Measurements from ENCODE around the gene MRPS18C. TPM values are rescaled to one million over a fixed set of nuclear protein-coding genes. Genes with fewer than 3 reads are reported as not detected.
"Not testable (repeated sequence)": the region's sequence is repeated elsewhere in the genome, so short reads cannot be mapped to it uniquely, and the experiment has no call there.

MRPS18C gene
- total and polyA plus RNA-seq, 2 donors (not counting 3 experiments of a cell fraction or from before 2014, with no cell fraction given) = 22.2 to 64.8 TPM

DNA sequence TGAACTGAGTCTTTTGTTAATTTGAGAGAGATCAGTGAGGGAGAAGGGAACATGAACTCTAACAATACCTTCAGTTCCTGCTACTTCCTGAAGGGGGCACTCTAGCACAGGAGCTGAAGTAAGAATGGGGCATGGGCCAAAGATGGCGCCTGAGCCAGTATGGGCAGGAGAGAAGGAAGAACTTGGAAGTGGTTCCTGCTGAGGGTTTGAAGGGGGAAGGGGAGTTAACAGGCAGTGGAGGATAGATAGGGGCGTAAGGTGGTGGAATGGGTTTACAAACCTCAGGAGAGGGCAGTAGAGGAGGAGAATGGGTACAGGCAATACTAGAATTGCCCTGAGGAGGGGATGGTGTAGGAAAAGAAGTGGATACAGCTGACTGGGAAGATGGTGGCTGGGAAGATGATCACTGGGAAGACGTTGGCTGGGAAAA is 53.3 kb downstream of the MRPS18C start:
- H3K9ac ChIP-seq (replicated peaks; ENCODE audit: extremely low read depth, insufficient read depth, low read length); dilution Hi-C loops (cut with MboI; ENCODE audit: extremely low pct_ligation_motif_present, low sequenced_read_pairs); H3K36me3 ChIP-seq (ENCODE audit: control insufficient read depth in 2 of 2, extremely low read depth in 1 of 2, insufficient read depth in 2 of 2, low read length in 2 of 2); H3K79me2 ChIP-seq (ENCODE audit: control insufficient read depth, insufficient read depth, low read length); H3K4me1 ChIP-seq (ENCODE audit: control insufficient read depth, extremely low read depth, insufficient read depth, low read length); H3K27ac ChIP-seq (ENCODE audit: insufficient read depth, low read depth, low read length); BruUV-seq (replicated peaks); H3K4me2 ChIP-seq (ENCODE audit: insufficient read depth, low read length); H3K4me3 ChIP-seq (replicated peaks in 1 of 3; ENCODE audit: insufficient read depth in 1 of 3, low read depth in 1 of 3, low read length in 3 of 3); H3K27me3 ChIP-seq (ENCODE audit: control insufficient read depth in 2 of 2, insufficient read depth in 2 of 2, low read length in 2 of 2); H3K9me1 ChIP-seq (replicated peaks; ENCODE audit: control insufficient read depth, extremely low read depth, insufficient read depth, low read length); H4K20me1 ChIP-seq (replicated peaks; ENCODE audit: control insufficient read depth, extremely low read depth, insufficient read depth, low read length); H3K9me3 ChIP-seq (replicated peaks; ENCODE audit: control insufficient read depth, insufficient read depth, low read length): not testable (repeated sequence)
- CTCF ChIA-PET = interaction anchor here (0.6 to 5.5 kb wide), 14 partner anchors 11 to 1019 kb away, joined by 3 to 81 read pairs (median 4); partner anchors contain the start of genes COQ2 and GPAT3
- FAIRE-seq = peak; percentile 63
- peak overlapping the region; percentile 97 for H2AFZ ChIP-seq (ENCODE audit: low read depth, low read length)
- TF ChIP-seq, protein P1, sequence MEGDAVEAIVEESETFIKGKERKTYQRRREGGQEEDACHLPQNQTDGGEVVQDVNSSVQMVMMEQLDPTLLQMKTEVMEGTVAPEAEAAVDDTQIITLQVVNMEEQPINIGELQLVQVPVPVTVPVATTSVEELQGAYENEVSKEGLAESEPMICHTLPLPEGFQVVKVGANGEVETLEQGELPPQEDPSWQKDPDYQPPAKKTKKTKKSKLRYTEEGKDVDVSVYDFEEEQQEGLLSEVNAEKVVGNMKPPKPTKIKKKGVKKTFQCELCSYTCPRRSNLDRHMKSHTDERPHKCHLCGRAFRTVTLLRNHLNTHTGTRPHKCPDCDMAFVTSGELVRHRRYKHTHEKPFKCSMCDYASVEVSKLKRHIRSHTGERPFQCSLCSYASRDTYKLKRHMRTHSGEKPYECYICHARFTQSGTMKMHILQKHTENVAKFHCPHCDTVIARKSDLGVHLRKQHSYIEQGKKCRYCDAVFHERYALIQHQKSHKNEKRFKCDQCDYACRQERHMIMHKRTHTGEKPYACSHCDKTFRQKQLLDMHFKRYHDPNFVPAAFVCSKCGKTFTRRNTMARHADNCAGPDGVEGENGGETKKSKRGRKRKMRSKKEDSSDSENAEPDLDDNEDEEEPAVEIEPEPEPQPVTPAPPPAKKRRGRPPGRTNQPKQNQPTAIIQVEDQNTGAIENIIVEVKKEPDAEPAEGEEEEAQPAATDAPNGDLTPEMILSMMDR (IDR thresholded peaks at IDR 0.05; ENCODE audit: extremely low read depth in 1 of 2, insufficient read depth in 1 of 2, low read depth in 1 of 2, low read length in 2 of 2) = peak; percentile 54 to 58
- intact Hi-C loops (cut with micrococcal nuclease) = loop anchor here (1.0 to 10.0 kb wide), 3 partner anchors 131 to 996 kb away; no protein-coding TSS in a partner anchor
- POLR2A ChIA-PET = interaction anchor here (0.6 kb wide), 1 partner anchor 121 kb away, joined by 3 read pairs; no protein-coding TSS in a partner anchor
- DNase-seq (ENCODE audit: low read depth, low spot score) = peak; percentile 43

DNA sequence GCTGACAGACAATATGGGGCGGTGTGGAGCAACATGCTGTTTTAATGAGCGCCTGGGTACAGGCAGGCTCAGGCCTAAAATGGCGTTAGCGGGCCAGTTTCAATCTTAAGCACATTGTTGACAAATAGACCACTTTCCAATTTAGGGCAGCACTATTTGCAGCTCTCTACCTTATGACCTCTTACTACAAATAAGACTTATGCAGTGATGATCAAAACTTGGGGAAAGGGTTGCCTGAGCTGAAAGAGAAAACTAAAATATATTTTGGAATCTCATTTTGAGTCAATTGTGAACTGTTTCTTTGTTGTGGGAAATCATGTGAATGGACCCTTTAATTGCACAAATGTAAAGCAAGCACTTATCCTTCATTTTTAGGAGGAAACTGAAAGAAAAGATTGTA is 54.6 kb downstream of the MRPS18C start:
- POLR2A ChIA-PET = no interaction called here
- H2AFZ ChIP-seq (ENCODE audit: low read depth, low read length) = no peak overlapping the region
- no peaks in the 10 kb centered on the region for H3K36me3 ChIP-seq (ENCODE audit: control insufficient read depth in 2 of 2, extremely low read depth in 1 of 2, insufficient read depth in 2 of 2, low read length in 2 of 2)
- CTCF ChIA-PET = interaction anchor here (1.2 to 5.5 kb wide), 3 partner anchors 28 to 135 kb away, joined by 3 to 81 read pairs (median 14); no protein-coding TSS in a partner anchor
- H3K4me3 ChIP-seq (replicated peaks in 1 of 3; ENCODE audit: insufficient read depth in 1 of 3, low read depth in 1 of 3, low read length in 3 of 3) = no peak overlapping the region
- TF ChIP-seq, protein P2, sequence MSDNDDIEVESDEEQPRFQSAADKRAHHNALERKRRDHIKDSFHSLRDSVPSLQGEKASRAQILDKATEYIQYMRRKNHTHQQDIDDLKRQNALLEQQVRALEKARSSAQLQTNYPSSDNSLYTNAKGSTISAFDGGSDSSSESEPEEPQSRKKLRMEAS (IDR thresholded peaks at IDR 0.05; ENCODE audit: insufficient read depth, insufficient read length) = no peak
- TF ChIP-seq FOS (IDR thresholded peaks at IDR 0.05; ENCODE audit: borderline replicate concordance, insufficient read depth, low read length) = no peak
- TF ChIP-seq, protein P1 (IDR thresholded peaks at IDR 0.05; ENCODE audit: extremely low read depth in 1 of 2, insufficient read depth in 1 of 2, low read depth in 1 of 2, low read length in 2 of 2) = no peak
- no peak for TF ChIP-seq POLR2AphosphoS5 (IDR thresholded peaks at IDR 0.05; ENCODE audit: insufficient read depth, low read depth, low read length)
- TF ChIP-seq GATA2 (IDR thresholded peaks at IDR 0.05; ENCODE audit: insufficient read depth, insufficient read length, low read depth, low read length) = no peak
- TF ChIP-seq POLR2A (IDR thresholded peaks at IDR 0.05; ENCODE audit: low read depth, low read length) = no peak
- no peak for TF ChIP-seq MYC (IDR thresholded peaks at IDR 0.05; ENCODE audit: low read depth, low read length)
- no peak for TF ChIP-seq JUN (IDR thresholded peaks at IDR 0.05; ENCODE audit: borderline replicate concordance, insufficient read depth, insufficient read length, low read depth)
- no peak for TF ChIP-seq EZH2 (IDR thresholded peaks at IDR 0.05; ENCODE audit: borderline replicate concordance, low read depth, low read length, severe bottlenecking)
- no peak overlapping the region for H3K4me2 ChIP-seq (ENCODE audit: insufficient read depth, low read length)
- H3K9me3 ChIP-seq (replicated peaks; ENCODE audit: control insufficient read depth, insufficient read depth, low read length) = no peaks in the 10 kb centered on the region
- H3K27ac ChIP-seq (ENCODE audit: insufficient read depth, low read depth, low read length) = no peak overlapping the region
- FAIRE-seq (no peak), DNase-seq (ENCODE audit: low read depth, low spot score) (no peak)
- intact Hi-C loops (cut with micrococcal nuclease) = no loop called here
- H3K9ac ChIP-seq (replicated peaks; ENCODE audit: extremely low read depth, insufficient read depth, low read length) = no peak overlapping the region
- dilution Hi-C loops (cut with MboI; ENCODE audit: extremely low pct_ligation_motif_present, low sequenced_read_pairs) = no loop called here
- no peaks in the 10 kb centered on the region for H3K4me1 ChIP-seq (ENCODE audit: control insufficient read depth, extremely low read depth, insufficient read depth, low read length)
- no peaks in the 10 kb centered on the region for H3K9me1 ChIP-seq (replicated peaks; ENCODE audit: control insufficient read depth, extremely low read depth, insufficient read depth, low read length)
- no peaks in the 10 kb centered on the region for H3K27me3 ChIP-seq (ENCODE audit: control insufficient read depth in 2 of 2, insufficient read depth in 2 of 2, low read length in 2 of 2)
- no peaks in the 10 kb centered on the region for H4K20me1 ChIP-seq (replicated peaks; ENCODE audit: control insufficient read depth, extremely low read depth, insufficient read depth, low read length)
- BruUV-seq (replicated peaks) = no TSS peak
- H3K79me2 ChIP-seq (ENCODE audit: control insufficient read depth, insufficient read depth, low read length) = no peaks in the 10 kb centered on the region

Data from endothelial cell of umbilical vein (primary cell).